H1 (cell line): ENCODE data around the gene UBE2B. TPM values are rescaled to one million over a fixed set of nuclear protein-coding genes. Genes with fewer than 3 reads are reported as not detected.

ENCODE experiments used
- KDM1A ChIP-seq: fragments of 200-600, 300-600 bp; sonication (generic); IDR thresholded peaks from 2 replicates; pipeline ENCODE4 v1.7.1; 2016; ENCODE audit warnings: mild to moderate bottlenecking, low read length, borderline replicate concordance
- NANOG ChIP-seq: IDR thresholded peaks from 2 replicates; pipeline ENCODE4 v1.6.1; 2011; ENCODE audit warnings: low read length, low read depth, mild to moderate bottlenecking, inconsistent platforms; ENCODE audit not compliant: insufficient read depth, poor library complexity, severe bottlenecking
- TEAD4 ChIP-seq: IDR thresholded peaks from 2 replicates; pipeline ENCODE4 v1.6.1; 2012; ENCODE audit warnings: low read depth, low read length, inconsistent platforms, mixed read lengths
- polyA plus RNA-seq, 7 experiments: library from polyadenylated mRNA; depleted of rRNA in 3 of 7; stranded (reverse) in 5 of 7; unstranded in 2 of 7; fragments of >200 nt in 5 of 7; fragments of 200-250 nt in 2 of 7; gene quantifications; 1 replicate in 5 of 7; 2 replicates in 1 of 7; 4 replicates in 1 of 7; pipeline versions ENCODE4 v1.2.1 to v1.2.3, GENCODE V29; 2011 to 2013; ENCODE audit warnings: missing spikeins in 2 of 7, mixed read lengths in 2 of 7
- total RNA-seq: library from RNA; stranded (reverse); fragmentation: NEBNext Ultra II Directional; extraction: Animal tissue kit (Norgen Biotek cat#: 25700); gene quantifications from 2 replicates; pipeline ENCODE4 v1.2.1, GENCODE V29; 2021
- TF ChIP-seq, protein P1 (sequence below): fragments of 300-600 bp; sonication (generic); IDR thresholded peaks from 2 replicates; pipeline ENCODE4 v1.7.1; 2012; ENCODE audit warnings: low read length, moderate library complexity, mild to moderate bottlenecking, inconsistent platforms; ENCODE audit not compliant: insufficient replicate concordance

Gene UBE2B
- total and polyA plus RNA-seq, 2 of the 8 experiments (the other 6 are each of a cell fraction or from before 2014, with no cell fraction given) = 15.9 to 46.8 TPM

DNA sequence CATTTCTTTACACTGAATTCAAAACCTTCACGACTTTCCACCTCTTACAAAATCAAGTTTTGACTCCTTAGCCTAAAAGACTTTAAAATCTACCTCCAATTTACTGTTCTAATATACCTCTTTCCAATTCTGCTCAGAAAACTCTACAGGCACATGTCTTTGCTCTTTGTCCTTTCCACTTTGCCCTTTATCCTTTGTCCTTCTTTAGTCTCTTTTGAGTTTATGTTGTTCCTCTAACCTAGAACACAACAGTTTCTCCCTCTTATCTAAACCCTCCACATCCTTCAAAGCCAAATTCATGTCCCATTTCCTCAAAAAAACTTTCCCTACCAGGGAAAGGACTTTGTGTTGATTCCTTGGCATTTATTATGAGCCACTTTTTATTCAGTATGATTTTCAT, 5.8 kb upstream of the UBE2B start (continued):
- TF ChIP-seq, protein P1, sequence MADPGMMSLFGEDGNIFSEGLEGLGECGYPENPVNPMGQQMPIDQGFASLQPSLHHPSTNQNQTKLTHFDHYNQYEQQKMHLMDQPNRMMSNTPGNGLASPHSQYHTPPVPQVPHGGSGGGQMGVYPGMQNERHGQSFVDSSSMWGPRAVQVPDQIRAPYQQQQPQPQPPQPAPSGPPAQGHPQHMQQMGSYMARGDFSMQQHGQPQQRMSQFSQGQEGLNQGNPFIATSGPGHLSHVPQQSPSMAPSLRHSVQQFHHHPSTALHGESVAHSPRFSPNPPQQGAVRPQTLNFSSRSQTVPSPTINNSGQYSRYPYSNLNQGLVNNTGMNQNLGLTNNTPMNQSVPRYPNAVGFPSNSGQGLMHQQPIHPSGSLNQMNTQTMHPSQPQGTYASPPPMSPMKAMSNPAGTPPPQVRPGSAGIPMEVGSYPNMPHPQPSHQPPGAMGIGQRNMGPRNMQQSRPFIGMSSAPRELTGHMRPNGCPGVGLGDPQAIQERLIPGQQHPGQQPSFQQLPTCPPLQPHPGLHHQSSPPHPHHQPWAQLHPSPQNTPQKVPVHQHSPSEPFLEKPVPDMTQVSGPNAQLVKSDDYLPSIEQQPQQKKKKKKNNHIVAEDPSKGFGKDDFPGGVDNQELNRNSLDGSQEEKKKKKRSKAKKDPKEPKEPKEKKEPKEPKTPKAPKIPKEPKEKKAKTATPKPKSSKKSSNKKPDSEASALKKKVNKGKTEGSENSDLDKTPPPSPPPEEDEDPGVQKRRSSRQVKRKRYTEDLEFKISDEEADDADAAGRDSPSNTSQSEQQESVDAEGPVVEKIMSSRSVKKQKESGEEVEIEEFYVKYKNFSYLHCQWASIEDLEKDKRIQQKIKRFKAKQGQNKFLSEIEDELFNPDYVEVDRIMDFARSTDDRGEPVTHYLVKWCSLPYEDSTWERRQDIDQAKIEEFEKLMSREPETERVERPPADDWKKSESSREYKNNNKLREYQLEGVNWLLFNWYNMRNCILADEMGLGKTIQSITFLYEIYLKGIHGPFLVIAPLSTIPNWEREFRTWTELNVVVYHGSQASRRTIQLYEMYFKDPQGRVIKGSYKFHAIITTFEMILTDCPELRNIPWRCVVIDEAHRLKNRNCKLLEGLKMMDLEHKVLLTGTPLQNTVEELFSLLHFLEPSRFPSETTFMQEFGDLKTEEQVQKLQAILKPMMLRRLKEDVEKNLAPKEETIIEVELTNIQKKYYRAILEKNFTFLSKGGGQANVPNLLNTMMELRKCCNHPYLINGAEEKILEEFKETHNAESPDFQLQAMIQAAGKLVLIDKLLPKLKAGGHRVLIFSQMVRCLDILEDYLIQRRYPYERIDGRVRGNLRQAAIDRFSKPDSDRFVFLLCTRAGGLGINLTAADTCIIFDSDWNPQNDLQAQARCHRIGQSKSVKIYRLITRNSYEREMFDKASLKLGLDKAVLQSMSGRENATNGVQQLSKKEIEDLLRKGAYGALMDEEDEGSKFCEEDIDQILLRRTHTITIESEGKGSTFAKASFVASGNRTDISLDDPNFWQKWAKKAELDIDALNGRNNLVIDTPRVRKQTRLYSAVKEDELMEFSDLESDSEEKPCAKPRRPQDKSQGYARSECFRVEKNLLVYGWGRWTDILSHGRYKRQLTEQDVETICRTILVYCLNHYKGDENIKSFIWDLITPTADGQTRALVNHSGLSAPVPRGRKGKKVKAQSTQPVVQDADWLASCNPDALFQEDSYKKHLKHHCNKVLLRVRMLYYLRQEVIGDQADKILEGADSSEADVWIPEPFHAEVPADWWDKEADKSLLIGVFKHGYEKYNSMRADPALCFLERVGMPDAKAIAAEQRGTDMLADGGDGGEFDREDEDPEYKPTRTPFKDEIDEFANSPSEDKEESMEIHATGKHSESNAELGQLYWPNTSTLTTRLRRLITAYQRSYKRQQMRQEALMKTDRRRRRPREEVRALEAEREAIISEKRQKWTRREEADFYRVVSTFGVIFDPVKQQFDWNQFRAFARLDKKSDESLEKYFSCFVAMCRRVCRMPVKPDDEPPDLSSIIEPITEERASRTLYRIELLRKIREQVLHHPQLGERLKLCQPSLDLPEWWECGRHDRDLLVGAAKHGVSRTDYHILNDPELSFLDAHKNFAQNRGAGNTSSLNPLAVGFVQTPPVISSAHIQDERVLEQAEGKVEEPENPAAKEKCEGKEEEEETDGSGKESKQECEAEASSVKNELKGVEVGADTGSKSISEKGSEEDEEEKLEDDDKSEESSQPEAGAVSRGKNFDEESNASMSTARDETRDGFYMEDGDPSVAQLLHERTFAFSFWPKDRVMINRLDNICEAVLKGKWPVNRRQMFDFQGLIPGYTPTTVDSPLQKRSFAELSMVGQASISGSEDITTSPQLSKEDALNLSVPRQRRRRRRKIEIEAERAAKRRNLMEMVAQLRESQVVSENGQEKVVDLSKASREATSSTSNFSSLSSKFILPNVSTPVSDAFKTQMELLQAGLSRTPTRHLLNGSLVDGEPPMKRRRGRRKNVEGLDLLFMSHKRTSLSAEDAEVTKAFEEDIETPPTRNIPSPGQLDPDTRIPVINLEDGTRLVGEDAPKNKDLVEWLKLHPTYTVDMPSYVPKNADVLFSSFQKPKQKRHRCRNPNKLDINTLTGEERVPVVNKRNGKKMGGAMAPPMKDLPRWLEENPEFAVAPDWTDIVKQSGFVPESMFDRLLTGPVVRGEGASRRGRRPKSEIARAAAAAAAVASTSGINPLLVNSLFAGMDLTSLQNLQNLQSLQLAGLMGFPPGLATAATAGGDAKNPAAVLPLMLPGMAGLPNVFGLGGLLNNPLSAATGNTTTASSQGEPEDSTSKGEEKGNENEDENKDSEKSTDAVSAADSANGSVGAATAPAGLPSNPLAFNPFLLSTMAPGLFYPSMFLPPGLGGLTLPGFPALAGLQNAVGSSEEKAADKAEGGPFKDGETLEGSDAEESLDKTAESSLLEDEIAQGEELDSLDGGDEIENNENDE = no peak
- TF ChIP-seq TEAD4 (no peak), KDM1A (no peak), NANOG (no peak)
